Fibroblast of villous mesenchyme (primary cell): ENCODE measurements around the gene PSG4. TPM values are rescaled to one million over a fixed set of nuclear protein-coding genes. Genes with fewer than 3 reads are reported as not detected.
"Not testable (repeated sequence)": the region's sequence is repeated elsewhere in the genome, so short reads cannot be mapped to it uniquely, and the experiment has no call there.

Source experiments
- DNase-seq: peaks from one replicate; pipeline ENCODE4 v3.0.0-alpha.2; 2010; ENCODE audit warnings: low read depth
- H3K4me3 ChIP-seq: 2 replicates; pipeline ENCODE4 v1.5.1; 2011; ENCODE audit warnings: low read depth, mild to moderate bottlenecking, low read length
- total RNA-seq: library from RNA; depleted of rRNA; stranded (reverse); fragments of >200 nt; gene quantifications from 2 replicates; pipeline ENCODE4 v1.2.3, GENCODE V29; 2012
- TF ChIP-seq, protein P1 (sequence below): IDR thresholded peaks from 2 replicates; pipeline ENCODE4 v1.5.1; 2012; ENCODE audit warnings: low read depth, mild to moderate bottlenecking, low read length; ENCODE audit not compliant: insufficient read depth

Gene PSG4
- total RNA-seq, 1 donor, result 121 TPM

DNA sequence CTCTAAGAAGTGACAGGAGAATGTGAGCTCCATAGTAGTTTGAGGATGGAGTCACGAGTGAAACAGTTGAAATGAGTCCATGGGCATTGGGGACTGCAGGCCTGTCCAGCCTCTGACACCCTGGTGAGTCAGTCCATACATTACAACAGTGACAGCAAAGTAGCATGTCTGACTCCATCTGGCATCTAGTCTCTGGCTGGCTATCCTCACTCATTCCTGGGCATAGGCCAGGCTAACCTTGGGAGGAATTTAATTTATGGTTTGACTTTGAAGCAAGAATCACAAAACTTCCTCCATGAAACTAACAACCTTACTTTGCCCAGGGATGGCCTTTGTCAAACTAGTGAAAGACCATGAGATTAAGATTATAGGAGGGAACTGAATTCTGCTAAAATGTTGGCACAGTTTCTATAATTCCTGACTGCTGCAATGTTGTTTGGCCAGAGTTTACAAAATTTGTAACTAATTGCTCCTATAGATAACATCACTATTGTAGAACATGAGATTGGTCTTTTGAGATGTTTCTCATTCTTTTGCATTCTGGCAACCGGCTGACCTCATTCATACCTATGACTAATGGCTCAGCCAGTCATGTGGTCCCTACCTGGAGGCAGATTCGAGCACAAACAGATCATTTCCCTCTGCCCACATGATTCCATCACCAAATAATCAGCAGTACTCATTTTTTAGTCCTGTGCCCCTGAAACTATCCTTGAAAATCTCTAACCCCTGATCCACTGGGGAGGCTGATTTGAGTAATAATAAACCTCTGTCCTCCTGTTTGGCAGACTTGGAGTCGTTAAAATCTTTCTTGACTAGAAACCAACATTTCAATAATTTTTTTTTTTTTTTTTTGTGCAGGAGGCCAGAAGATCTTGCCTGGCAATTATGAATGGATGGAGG lies 23.3 kb downstream of the PSG4 start:
- DNase-seq, result peak; percentile 56
- H3K4me3 ChIP-seq, result not testable (repeated sequence)

DNA sequence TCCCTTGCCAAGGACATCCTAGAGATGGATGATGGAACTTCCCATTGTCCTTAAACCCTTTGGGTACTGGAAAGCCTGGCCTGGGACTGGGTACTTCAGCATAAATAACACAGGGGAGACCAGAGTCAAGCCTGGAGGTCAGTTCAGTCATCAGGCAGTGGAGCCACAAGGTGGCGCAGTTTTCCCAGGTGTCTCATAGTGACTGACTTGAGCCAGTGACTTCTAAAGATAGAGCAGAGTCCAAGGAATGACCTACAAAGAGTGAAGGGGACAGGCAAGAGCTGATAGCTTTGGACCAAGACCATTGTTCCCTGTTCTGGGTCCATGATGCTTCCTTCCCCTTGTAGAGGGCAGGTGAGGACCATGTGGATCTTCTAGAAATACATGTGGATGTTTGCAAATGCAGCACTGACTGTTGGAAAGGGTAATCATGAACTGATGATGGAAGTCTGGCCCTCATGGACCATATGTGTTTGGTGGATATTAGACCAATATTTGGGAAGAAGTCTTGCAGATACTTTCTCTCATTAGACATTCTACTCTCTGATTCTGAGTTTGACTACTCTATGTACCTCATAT lies 25.8 kb downstream of the PSG4 start:
- not testable (repeated sequence) for DNase-seq, H3K4me3 ChIP-seq

DNA sequence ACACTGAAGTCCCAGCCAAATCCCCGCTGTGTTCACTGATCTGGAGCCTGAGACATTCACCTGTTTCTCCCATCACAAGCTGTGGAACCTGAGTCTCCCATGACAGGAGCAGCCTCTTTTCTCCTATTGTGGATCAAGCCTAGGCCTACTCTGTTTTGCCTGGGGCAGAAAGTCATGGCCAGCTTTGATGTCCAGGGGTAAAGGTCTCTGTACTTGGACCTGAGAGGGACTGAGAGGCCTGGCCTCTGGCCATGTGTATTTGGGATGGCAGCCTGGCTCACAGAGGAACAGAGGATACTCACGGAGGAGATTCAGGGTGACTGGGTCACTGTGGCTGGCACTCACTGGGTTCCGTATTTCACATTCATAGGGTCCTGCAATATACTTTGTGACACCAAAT lies 26.9 kb downstream of the PSG4 start:
- not testable (repeated sequence) for H3K4me3 ChIP-seq, DNase-seq

DNA sequence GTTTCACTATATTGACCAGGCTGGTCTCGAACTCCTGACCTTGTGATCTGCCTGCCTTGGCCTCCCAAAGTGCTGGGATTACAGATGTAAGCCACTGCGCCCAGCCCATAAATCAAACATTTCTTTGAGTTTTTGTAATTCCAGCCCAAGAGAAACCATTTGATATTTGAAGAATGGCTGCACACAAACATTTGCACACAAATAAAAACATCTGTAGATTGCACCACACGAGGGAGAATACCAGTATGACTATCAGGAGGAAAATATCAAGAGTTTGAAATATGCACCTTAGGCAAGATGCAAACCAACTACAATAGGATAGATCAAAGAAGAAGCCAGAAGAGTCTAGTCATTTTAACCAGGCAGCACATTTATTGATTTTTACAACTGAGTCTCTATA lies 39.5 kb downstream of the PSG4 start:
- DNase-seq, result peak; percentile 3
- not testable (repeated sequence) for H3K4me3 ChIP-seq

DNA sequence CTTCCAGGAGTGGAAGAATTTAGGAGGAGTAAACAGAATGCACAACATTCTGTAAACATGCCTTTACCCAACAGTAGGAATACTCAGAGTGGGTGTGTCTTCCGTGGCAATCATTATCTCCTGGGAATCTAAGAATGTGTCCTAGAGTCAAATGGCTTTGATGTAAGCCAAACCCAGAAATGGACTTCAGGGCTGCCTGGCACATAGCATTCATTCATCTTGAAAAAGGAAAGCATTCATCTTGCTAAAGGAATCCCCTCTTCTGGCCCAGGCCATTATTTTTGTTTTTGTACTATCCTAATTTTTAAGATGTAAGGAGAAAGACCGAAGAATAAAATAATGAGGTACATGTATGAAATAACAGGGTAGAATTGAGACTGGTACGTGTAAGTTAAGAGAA lies 42.3 kb downstream of the PSG4 start:
- H3K4me3 ChIP-seq, DNase-seq: not testable (repeated sequence)

DNA sequence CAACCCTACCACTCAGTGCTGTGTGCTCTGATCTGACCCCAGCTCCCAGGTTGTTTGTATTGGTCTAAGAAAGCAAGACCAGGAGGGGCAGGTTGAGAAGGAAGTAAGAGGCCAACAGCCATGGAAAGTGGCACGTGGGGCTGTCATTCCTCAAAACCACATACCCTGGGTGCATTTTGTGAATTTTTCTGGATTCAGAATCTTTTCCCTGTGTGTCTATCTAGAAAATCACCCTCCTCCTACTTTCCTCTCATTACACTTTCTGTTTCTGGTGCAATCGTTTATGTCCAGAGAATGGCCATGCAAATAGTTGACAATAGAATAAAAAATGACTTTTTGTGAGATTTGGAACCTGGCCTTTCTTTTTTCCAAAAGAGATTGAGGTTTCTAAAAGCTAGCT lies 43.2 kb downstream of the PSG4 start:
- not testable (repeated sequence) for DNase-seq, H3K4me3 ChIP-seq

DNA sequence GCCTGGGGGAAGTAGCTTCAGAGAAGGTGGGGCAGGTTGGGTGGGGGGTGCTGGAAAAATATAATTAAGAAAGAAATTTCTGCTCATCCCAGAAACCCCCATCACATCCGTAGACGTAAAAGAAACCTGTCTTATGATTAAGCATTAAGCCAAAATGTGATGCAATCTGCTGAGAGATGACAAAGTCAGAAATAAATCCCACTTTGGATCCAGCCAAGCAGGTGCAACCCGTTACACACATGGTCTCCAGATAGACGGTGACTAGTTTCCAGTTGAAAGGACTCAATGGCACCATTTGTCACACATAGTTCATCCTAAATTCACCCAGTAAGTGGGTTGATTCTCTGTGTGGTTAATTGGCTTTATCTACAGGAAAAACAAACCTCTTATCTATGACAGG lies 53.2 kb downstream of the PSG4 start:
- TF ChIP-seq, protein P1, sequence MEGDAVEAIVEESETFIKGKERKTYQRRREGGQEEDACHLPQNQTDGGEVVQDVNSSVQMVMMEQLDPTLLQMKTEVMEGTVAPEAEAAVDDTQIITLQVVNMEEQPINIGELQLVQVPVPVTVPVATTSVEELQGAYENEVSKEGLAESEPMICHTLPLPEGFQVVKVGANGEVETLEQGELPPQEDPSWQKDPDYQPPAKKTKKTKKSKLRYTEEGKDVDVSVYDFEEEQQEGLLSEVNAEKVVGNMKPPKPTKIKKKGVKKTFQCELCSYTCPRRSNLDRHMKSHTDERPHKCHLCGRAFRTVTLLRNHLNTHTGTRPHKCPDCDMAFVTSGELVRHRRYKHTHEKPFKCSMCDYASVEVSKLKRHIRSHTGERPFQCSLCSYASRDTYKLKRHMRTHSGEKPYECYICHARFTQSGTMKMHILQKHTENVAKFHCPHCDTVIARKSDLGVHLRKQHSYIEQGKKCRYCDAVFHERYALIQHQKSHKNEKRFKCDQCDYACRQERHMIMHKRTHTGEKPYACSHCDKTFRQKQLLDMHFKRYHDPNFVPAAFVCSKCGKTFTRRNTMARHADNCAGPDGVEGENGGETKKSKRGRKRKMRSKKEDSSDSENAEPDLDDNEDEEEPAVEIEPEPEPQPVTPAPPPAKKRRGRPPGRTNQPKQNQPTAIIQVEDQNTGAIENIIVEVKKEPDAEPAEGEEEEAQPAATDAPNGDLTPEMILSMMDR, result no peak
- peak; percentile 13 for DNase-seq
- H3K4me3 ChIP-seq, result no peak overlapping the region

DNA sequence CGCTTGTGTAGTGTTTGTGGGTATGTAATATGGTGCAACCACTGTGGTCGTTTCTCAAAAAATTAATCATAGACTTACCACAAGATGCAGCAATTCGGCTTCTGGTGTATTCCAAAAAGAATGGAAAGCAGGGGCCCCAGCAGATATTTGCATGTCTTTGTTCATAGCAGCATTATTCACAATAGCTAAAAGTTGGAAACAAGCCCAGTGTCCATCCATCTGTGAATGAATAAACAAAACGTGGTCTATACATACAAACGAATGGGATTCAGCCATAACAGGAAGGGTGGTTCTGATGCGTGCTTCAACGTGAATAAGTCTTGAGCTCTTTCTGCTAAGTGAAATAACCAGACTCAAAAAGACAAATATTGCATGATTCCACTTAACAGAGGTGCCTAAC lies 55.6 kb downstream of the PSG4 start:
- H3K4me3 ChIP-seq, result not testable (repeated sequence)
- peak; percentile 2 for DNase-seq

DNA sequence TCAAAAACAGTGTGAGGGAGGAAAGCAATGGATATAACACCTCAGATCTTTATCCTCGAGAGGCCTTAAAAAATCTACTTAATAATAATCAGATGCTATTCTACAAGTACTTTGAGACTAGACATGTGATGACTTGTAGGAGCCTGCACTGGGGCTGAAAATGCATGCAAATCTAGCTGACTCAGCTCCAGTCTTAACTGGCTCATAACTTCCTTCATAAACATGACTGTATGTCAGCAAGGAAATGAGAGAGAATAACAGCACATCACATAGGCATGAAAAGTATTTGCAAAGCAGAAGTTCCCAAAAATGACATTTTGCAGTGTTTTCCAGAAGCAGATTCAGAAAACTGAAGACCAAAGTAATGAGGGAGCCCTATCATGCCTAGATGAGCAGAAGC lies 57.2 kb downstream of the PSG4 start:
- DNase-seq, result peak; percentile 81
- no peak overlapping the region for H3K4me3 ChIP-seq
- TF ChIP-seq, protein P1, result no peak

Other genes with a start within 250 kb of the PSG4 start
- 0.43 TPM in 1 of 2 replicates, not detected in the other for gene PSG11, start 179.2 kb downstream of the PSG4 start, total RNA-seq
- gene PSG2, start 122.9 kb downstream of the PSG4 start, total RNA-seq, result 0.32 and 5.2 TPM in 2 replicates
- 39.3 and 45.3 TPM in 2 replicates for gene PSG5, start 19.1 kb downstream of the PSG4 start, total RNA-seq
- gene PSG9, start 63.9 kb upstream of the PSG4 start, total RNA-seq, result 0.32 and 0.43 TPM in 2 replicates
- 0.32 and 0.86 TPM in 2 replicates for gene CD177, start 148.0 kb upstream of the PSG4 start, total RNA-seq
- not detected in 2 replicates for gene TEX101, start 209.3 kb upstream of the PSG4 start, total RNA-seq